PC-3 (cell line): Measurements from ENCODE around the gene PODXL2.

ENCODE experiments used
- CTCF ChIP-seq: fragments of 300-600 bp; sonication (generic); conservative IDR thresholded peaks from 2 replicates; pipeline ENCODE4 v1.5.1; 2017; ENCODE audit warnings: antibody characterized with exemption, low read depth, mild to moderate bottlenecking, low read length
- EZH2 ChIP-seq: fragments of 300-600 bp; sonication (generic); IDR thresholded peaks from one replicate; pipeline ENCODE4 v1.6.1; 2017; ENCODE audit warnings: antibody characterized with exemption, mild to moderate bottlenecking, low read length; ENCODE audit not compliant: unreplicated experiment

GRCh38 chr3:127658234-127658633 lies 29.2 kb downstream of the PODXL2 start:
- TF ChIP-seq EZH2 (no peak), CTCF (no peak)
